ENCODE data around the gene CTH. TPM values are rescaled to one million over a fixed set of nuclear protein-coding genes. Genes with fewer than 3 reads are reported as not detected.
A peak's percentile ranks its signal among the peaks of the same experiment; 100 is the strongest.

The CTH gene
- total RNA-seq, 1 donor = 4.7 TPM

GRCh38 chr1:70487459-70487815 lies 76.4 kb downstream of the CTH start:
- no peak for TF ChIP-seq CTCF (IDR thresholded peaks at IDR 0.05; ENCODE audit: insufficient read depth, low read depth, low read length)
- DNase-seq (ENCODE audit: low read depth) = no peak
- H3K4me3 ChIP-seq (ENCODE audit: low read depth, low read length) = no peak overlapping the region

GRCh38 chr1:70487910-70488665 lies 77.0 kb downstream of the CTH start:
- peak; percentile 83 for TF ChIP-seq CTCF (IDR thresholded peaks at IDR 0.05; ENCODE audit: insufficient read depth, low read depth, low read length)
- DNase-seq (ENCODE audit: low read depth) = peak; percentile 29
- H3K4me3 ChIP-seq (ENCODE audit: low read depth, low read length) = no peak overlapping the region

Small RNA genes within 50 kb of the gene (small RNA-seq; reads per million reads assigned to genes)
- gene RF00017 = not detected

Other genes with a start within 250 kb of the CTH start
- 20.9 and 27.6 TPM in 2 replicates for gene LRRC40, start 205.7 kb upstream of the CTH start, total RNA-seq
- gene SRSF11, start 189.9 kb upstream of the CTH start, total RNA-seq = 113 and 147 TPM in 2 replicates
- gene ANKRD13C, start 56.5 kb upstream of the CTH start, total RNA-seq = 34.5 and 50.1 TPM in 2 replicates

Data from fibroblast of villous mesenchyme (primary cell).